H1 (cell line): ENCODE data around the gene COMP. TPM values are rescaled to one million over a fixed set of nuclear protein-coding genes. Genes with fewer than 3 reads are reported as not detected.

Source experiments
- CHD7 ChIP-seq: fragments of 300-600 bp; sonication (generic); IDR thresholded peaks from 2 replicates; pipeline ENCODE4 v1.7.1; 2012; ENCODE audit warnings: low read length, moderate library complexity, mild to moderate bottlenecking, inconsistent platforms; ENCODE audit not compliant: insufficient replicate concordance
- polyA plus RNA-seq, 7 experiments: library from polyadenylated mRNA; depleted of rRNA in 3 of 7; stranded (reverse) in 5 of 7; unstranded in 2 of 7; fragments of >200 nt in 5 of 7; fragments of 200-250 nt in 2 of 7; gene quantifications; 1 replicate in 5 of 7; 2 replicates in 1 of 7; 4 replicates in 1 of 7; pipeline versions ENCODE4 v1.2.1 to v1.2.3, GENCODE V29; 2011 to 2013; ENCODE audit warnings: missing spikeins in 2 of 7, mixed read lengths in 2 of 7
- total RNA-seq: library from RNA; stranded (reverse); fragmentation: NEBNext Ultra II Directional; extraction: Animal tissue kit (Norgen Biotek cat#: 25700); gene quantifications from 2 replicates; pipeline ENCODE4 v1.2.1, GENCODE V29; 2021

The COMP gene
- total and polyA plus RNA-seq, 2 of the 8 experiments (the other 6 are each of a cell fraction or from before 2014, with no cell fraction given), result 0.17 TPM

DNA sequence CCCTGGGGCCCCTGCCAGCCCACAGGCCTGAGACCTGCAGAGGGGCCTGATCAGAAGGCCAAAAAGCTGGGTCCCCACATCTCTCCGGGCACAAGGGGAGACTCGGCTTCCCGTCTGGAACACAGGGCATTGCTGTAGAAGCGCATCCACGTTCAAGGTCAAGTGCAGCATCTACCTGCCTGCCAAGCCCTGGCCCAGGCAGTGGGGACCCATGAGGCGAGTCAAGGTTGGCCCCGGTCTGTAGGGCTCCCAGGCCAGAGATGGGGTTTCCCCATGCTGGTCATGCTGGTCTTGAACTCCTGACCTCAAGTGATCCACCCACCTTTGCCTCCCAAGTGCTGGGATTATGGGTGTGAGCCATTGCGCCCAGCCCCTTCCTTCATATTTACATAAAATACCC lies 13.5 kb upstream of the COMP start (continued):
- TF ChIP-seq CHD7, result no peak
